Measurements from ENCODE around the gene RAP1GAP.

- TF ChIP-seq MAZ (IDR thresholded peaks at IDR 0.05; ENCODE audit: borderline replicate concordance, low read depth, low read length) (no peak), POLR2A (IDR thresholded peaks at IDR 0.05; ENCODE audit: low read length) (no peak), EP300 (IDR thresholded peaks at IDR 0.05) (no peak), CTCF (IDR thresholded peaks at IDR 0.05) (no peak), SREBF2 (IDR thresholded peaks at IDR 0.05) (no peak), CHD2 (IDR thresholded peaks at IDR 0.05; ENCODE audit: low read length, partially characterized antibody) (no peak), CEBPB (IDR thresholded peaks at IDR 0.05) (no peak)
Observed at GRCh38 chr1:21563971-21564370, 105.2 kb downstream of the RAP1GAP start.

Data from A549 (cell line).